ENCODE results near the gene POU2F1. TPM values are rescaled to one million over a fixed set of nuclear protein-coding genes. Genes with fewer than 3 reads are reported as not detected.
A peak's percentile ranks its signal among the peaks of the same experiment; 100 is the strongest.

POU2F1 gene
- 10 to 100 TPM; 20.0 to 29.0 (median 21.0) TPM for total RNA-seq

DNA sequence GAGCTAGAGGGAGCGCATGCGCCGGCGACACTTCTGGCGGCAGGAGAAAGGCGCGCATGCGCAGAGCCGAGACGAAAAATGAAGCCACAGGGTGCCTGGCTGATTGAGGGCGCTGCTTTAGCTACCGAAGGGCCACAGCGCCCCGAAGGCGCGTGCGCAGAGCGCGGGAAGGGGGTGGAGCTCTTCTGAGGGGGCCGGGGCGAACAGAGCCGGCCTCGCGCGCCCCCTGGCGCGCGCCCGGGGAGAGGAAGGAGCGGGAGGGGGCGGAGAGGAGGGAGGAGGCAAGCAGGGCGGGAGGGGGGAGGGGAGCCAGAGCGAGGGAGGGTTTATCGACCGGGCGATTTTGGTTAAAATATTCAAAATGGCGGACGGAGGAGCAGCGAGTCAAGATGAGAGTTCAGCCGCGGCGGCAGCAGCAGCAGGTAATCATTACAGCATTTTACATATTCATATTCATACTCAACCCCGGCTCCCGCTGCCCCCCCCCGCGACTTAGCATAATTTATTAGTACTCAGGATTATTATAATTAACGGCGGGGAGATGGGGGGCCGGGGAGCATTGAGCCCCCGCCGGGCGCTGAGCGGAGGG is at the start of gene POU2F1:
TSS of gene POU2F1 (plus strand) at position 350 of the 589 bp plus-strand sequence. CDS start at position 362, 12 bp downstream.
- intact Hi-C loops (cut with DNase I; ENCODE audit: low total_unique reads), result no loop called here
- Histone ChIP-seq H3K4me3 (peak within 1 kb of the TSS; percentile 94), H3K27ac (peak within 1 kb of the TSS; percentile 99 to 100), H3K9me3 (no peaks in the 10 kb centered on the region), H3K36me3 (no peaks in the 10 kb centered on the region), H3K27me3 (no peaks in the 10 kb centered on the region), H3K4me1 (no peaks in the 10 kb centered on the region)
- TF ChIP-seq, protein P1, sequence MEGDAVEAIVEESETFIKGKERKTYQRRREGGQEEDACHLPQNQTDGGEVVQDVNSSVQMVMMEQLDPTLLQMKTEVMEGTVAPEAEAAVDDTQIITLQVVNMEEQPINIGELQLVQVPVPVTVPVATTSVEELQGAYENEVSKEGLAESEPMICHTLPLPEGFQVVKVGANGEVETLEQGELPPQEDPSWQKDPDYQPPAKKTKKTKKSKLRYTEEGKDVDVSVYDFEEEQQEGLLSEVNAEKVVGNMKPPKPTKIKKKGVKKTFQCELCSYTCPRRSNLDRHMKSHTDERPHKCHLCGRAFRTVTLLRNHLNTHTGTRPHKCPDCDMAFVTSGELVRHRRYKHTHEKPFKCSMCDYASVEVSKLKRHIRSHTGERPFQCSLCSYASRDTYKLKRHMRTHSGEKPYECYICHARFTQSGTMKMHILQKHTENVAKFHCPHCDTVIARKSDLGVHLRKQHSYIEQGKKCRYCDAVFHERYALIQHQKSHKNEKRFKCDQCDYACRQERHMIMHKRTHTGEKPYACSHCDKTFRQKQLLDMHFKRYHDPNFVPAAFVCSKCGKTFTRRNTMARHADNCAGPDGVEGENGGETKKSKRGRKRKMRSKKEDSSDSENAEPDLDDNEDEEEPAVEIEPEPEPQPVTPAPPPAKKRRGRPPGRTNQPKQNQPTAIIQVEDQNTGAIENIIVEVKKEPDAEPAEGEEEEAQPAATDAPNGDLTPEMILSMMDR (IDR thresholded peaks at IDR 0.05), result peak in 2 of 3 donors; percentile 36 to 62
- TF ChIP-seq POLR2AphosphoS5 (IDR thresholded peaks at IDR 0.05) (peak in 2 of 3 donors; percentile 15 to 49), POLR2A (IDR thresholded peaks at IDR 0.05) (peak; percentile 49)
- DNase-seq (ENCODE audit: low spot score in 2 of 2), result peak; percentile 98

DNA sequence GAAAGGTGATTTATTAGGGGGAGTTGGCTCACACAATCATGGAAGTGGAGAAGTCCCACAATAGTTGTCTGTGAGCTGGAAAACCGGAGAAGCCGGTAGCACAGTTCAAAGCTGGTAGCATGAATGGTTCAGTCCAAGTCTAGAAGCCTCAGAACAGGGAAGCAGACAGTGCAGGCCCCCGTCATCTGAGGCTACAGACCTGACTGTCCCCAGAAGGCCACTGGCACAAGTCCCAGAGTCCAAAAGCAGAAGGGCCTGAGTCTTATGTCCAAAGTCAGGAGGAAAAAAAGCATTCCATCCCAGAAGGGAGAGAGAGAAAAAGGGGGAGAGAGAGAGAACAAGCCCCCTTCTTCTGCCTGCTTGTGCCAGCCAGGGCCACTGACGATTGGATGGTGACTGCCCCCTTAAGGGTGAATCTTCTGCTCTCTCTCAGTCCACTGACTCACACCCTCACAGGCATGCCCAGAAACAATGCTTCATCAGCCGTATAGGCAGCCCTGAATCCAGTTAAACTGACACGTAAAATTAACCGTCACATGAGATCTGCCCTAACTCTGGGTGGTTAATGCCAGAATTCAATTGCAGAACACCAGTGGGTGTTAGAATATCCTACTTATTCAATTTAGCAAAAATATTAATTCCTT is 49.3 kb upstream of the POU2F1 start:
- TF ChIP-seq POLR2AphosphoS5 (IDR thresholded peaks at IDR 0.05), result no peak
- H3K4me1 ChIP-seq, result no peaks in the 10 kb centered on the region
- no peak for DNase-seq (ENCODE audit: low spot score in 2 of 2)
- H3K4me3 ChIP-seq, result no peak overlapping the region
- no peaks in the 10 kb centered on the region for H3K36me3 ChIP-seq
- no peaks in the 10 kb centered on the region for H3K27me3 ChIP-seq
- H3K27ac ChIP-seq, result no peak overlapping the region
- H3K9me3 ChIP-seq, result peaks cover 0 to 18% of the 10 kb centered on the region in 2 donors
- intact Hi-C loops (cut with DNase I; ENCODE audit: low total_unique reads), result loop anchor here (1.0 kb wide), 1 partner anchor 14 kb away; no protein-coding TSS in a partner anchor

DNA sequence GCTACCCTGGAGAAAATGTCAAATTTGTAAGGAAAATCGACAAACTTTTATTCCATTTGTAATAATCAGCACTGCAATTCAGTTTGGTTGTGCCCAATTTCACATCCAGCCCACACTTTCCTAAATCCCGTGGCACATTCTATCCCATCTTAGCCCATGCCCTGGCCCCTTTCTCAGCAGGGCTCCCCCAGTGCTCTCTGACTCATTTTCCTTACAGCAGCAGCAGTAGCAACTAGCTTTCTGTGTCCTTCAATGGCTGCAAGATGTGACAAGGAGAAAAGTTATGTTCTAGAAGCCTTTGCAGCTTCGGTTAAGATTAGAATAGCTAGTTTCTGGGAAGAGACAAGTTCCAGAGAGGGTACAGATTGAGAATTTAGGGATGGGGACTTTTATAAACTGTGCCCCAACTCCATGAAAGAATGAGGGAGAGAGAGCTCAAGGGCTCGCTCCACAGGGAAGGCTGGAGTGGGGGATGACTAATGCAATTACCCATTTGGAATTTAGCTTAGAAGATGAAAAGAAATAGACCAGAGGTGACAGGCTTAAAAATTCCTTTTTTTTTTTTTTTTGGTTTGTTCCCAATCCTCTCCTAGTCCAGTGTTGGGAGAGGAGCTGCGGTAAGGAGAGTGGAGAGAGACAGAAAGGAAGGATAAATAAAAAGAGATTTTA is 47.0 kb upstream of the POU2F1 start:
- intact Hi-C loops (cut with DNase I; ENCODE audit: low total_unique reads), result no loop called here
- peaks cover 3 to 7% of the 10 kb centered on the region in 2 donors for H3K9me3 ChIP-seq

DNA sequence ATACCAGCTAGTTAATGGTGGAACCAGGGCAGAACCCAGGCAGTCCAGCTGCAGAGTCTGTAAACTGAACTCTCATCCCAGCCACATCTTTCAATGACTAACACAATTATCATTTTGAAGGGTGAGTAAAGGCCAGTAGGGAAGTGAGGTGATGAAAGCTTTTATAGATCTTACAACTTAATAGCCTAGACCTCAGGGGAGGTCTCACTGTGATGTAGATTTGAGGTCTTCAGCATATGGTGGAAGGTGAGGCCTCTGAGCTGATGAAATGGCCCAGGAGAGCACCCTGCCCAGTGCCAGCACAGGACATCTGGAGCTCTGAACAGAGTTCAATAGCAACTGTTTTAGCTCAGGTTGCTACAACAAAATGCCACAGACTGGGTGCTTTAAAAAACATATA is 44.8 kb upstream of the POU2F1 start:
- intact Hi-C loops (cut with DNase I; ENCODE audit: low total_unique reads), result no loop called here
- H3K4me1 ChIP-seq, result no peaks in the 10 kb centered on the region
- no peak for TF ChIP-seq POLR2A (IDR thresholded peaks at IDR 0.05)
- TF ChIP-seq, protein P1 (IDR thresholded peaks at IDR 0.05), result no peak
- TF ChIP-seq POLR2AphosphoS5 (IDR thresholded peaks at IDR 0.05), result no peak

More for the DNA sequence above, 47.0 kb upstream of the POU2F1 start:
- TF ChIP-seq, protein P1 (IDR thresholded peaks at IDR 0.05), result no peak
- TF ChIP-seq POLR2A (IDR thresholded peaks at IDR 0.05) (no peak), POLR2AphosphoS5 (IDR thresholded peaks at IDR 0.05) (no peak)
- no peaks in the 10 kb centered on the region for H3K4me1 ChIP-seq
- H3K36me3 ChIP-seq, result no peaks in the 10 kb centered on the region
- no peak for DNase-seq (ENCODE audit: low spot score in 2 of 2)
- H3K27me3 ChIP-seq, result no peaks in the 10 kb centered on the region
- no peak overlapping the region for H3K27ac ChIP-seq
- H3K4me3 ChIP-seq, result no peak overlapping the region

DNA sequence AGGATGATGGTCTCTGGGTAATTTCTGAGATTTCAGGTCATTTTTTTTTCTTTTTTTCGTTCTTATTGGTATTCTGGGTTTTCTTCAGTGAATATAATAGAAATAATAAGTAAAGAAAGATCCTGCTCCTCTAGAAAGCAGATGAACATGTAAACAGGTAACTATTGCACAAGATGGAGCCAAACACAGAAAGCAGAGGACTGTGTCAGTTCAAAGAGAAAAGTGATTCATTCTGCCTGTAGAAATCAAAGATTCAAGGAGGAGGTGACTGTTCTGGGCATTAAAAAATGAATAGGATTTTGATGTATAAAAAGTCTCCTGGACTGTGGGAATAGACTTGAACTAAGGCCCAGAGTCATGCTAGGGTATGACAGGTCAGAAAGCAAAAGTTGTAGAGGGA is 41.9 kb upstream of the POU2F1 start:
- intact Hi-C loops (cut with DNase I; ENCODE audit: low total_unique reads), result no loop called here
- Histone ChIP-seq H3K36me3 (no peaks in the 10 kb centered on the region), H3K9me3 (peaks cover 3 to 7% of the 10 kb centered on the region in 2 donors), H3K4me1 (no peaks in the 10 kb centered on the region), H3K27ac (no peak overlapping the region), H3K4me3 (no peak overlapping the region), H3K27me3 (no peaks in the 10 kb centered on the region)
- DNase-seq (ENCODE audit: low spot score in 2 of 2), result no peak
- TF ChIP-seq POLR2AphosphoS5 (IDR thresholded peaks at IDR 0.05) (no peak), POLR2A (IDR thresholded peaks at IDR 0.05) (no peak)
- TF ChIP-seq, protein P1 (IDR thresholded peaks at IDR 0.05), result no peak

More for the DNA sequence above, 44.8 kb upstream of the POU2F1 start:
- Histone ChIP-seq H3K27me3 (no peaks in the 10 kb centered on the region), H3K36me3 (no peaks in the 10 kb centered on the region), H3K27ac (no peak overlapping the region), H3K9me3 (peaks cover 3 to 7% of the 10 kb centered on the region in 2 donors), H3K4me3 (no peak overlapping the region)
- DNase-seq (ENCODE audit: low spot score in 2 of 2), result no peak
